DMS153 treated with DMSO at 0.1 percent for 48 hours (cell line): Measurements from ENCODE around the gene KRTAP4-16.
"Not testable (repeated sequence)": the region's sequence is repeated elsewhere in the genome, so short reads cannot be mapped to it uniquely, and the experiment has no call there.

Experiments used
- DNase-seq: peaks from one replicate; lab custom pipeline; 2025; ENCODE audit not compliant: unreplicated experiment; lab: John Stamatoyannopoulos, UW

The KRTAP4-16 gene

GRCh38 chr17:41101586-41102259, at the start of gene KRTAP4-16:
Gene KRTAP4-16, minus strand, starts transcription at chr17:41102209. Its CDS starts 0 bp downstream, at chr17:41102209.
- no peak for DNase-seq

- DNase-seq = no peak
Observed at GRCh38 chr17:41151525-41151924, 49.5 kb upstream of the KRTAP4-16 start.

- no peak for DNase-seq
Observed at GRCh38 chr17:41150026-41150425, 48.0 kb upstream of the KRTAP4-16 start.

GRCh38 chr17:41149652-41149985, 47.6 kb upstream of the KRTAP4-16 start, which contains the start of gene KRTAP4-5:
Gene KRTAP4-5, minus strand, starts transcription at chr17:41149825. Its CDS starts 58 bp downstream, at chr17:41149767.
- no peak for DNase-seq

GRCh38 chr17:41148971-41149651, 47.1 kb upstream of the KRTAP4-16 start:
- not testable (repeated sequence) for DNase-seq

- no peak for DNase-seq
Observed at GRCh38 chr17:41147531-41148204, 45.7 kb upstream of the KRTAP4-16 start.

GRCh38 chr17:41145261-41145660, 43.3 kb upstream of the KRTAP4-16 start:
- no peak for DNase-seq

GRCh38 chr17:41144846-41145245, 42.8 kb upstream of the KRTAP4-16 start:
- DNase-seq = no peak

GRCh38 chr17:41141361-41141760, 39.4 kb upstream of the KRTAP4-16 start:
- no peak for DNase-seq

- DNase-seq = no peak
Observed at GRCh38 chr17:41140360-41141131, 38.5 kb upstream of the KRTAP4-16 start, which contains the start of gene KRTAP4-6. Gene KRTAP4-6, minus strand, starts transcription at chr17:41140544. Its CDS starts 57 bp downstream, at chr17:41140487.

- DNase-seq = not testable (repeated sequence)
Observed at GRCh38 chr17:41139865-41140264, 37.9 kb upstream of the KRTAP4-16 start.

GRCh38 chr17:41133880-41134735, 32.1 kb upstream of the KRTAP4-16 start:
- DNase-seq = no peak

- no peak for DNase-seq
Observed at GRCh38 chr17:41131979-41132378, 30.0 kb upstream of the KRTAP4-16 start.

- no peak for DNase-seq
Observed at GRCh38 chr17:41127371-41127770, 25.4 kb upstream of the KRTAP4-16 start.

GRCh38 chr17:41126412-41126811, 24.4 kb upstream of the KRTAP4-16 start:
- DNase-seq = no peak

GRCh38 chr17:41125064-41125463, 23.1 kb upstream of the KRTAP4-16 start:
- no peak for DNase-seq

GRCh38 chr17:41123991-41124371, 22.0 kb upstream of the KRTAP4-16 start, which contains the start of gene KRTAP4-12:
Gene KRTAP4-12, minus strand, starts transcription at chr17:41124182. Its CDS starts 60 bp downstream, at chr17:41124122.
- DNase-seq = not testable (repeated sequence)

GRCh38 chr17:41123292-41123990, 21.4 kb upstream of the KRTAP4-16 start:
- not testable (repeated sequence) for DNase-seq

- DNase-seq = no peak
Observed at GRCh38 chr17:41121742-41122141, 19.7 kb upstream of the KRTAP4-16 start.
